HepG2 (cell line): ENCODE measurements around the gene RNU2-63P. TPM values are rescaled to one million over a fixed set of nuclear protein-coding genes. Genes with fewer than 3 reads are reported as not detected.
A peak's percentile ranks its signal among the peaks of the same experiment; 100 is the strongest.

ENCODE experiments used
- MLLT10 ChIP-seq: sonication (generic); formaldehyde crosslinking; IDR thresholded peaks from 2 replicates; pipeline ENCODE4 v1.4.0; 2020; ENCODE audit warnings: missing genetic modification reagents
- SRY ChIP-seq: sonication (generic); formaldehyde crosslinking; IDR thresholded peaks from 2 replicates; pipeline ENCODE4 v1.8.0; 2022; ENCODE audit warnings: mild to moderate bottlenecking, missing genetic modification reagents
- ZNF143 ChIP-seq: sonication (generic); formaldehyde crosslinking; IDR thresholded peaks from 2 replicates; pipeline ENCODE4 v1.4.0; 2020; ENCODE audit warnings: missing genetic modification reagents
- polyA plus RNA-seq, 8 experiments: library from polyadenylated mRNA; depleted of rRNA in 3 of 8; stranded (reverse) in 7 of 8; unstranded in 1 of 8; fragments of >200 nt; fragmentation: Illumina TruSeq in 4 of 8; extraction: Trizol in 4 of 8; gene quantifications; 2 replicates each; pipeline versions ENCODE4 v1.2.1 to v1.2.3, GENCODE V29; 2011 to 2016; ENCODE audit warnings: low read depth in 4 of 8, missing spikeins in 1 of 8, mixed read lengths in 1 of 8; ENCODE audit not compliant: insufficient read depth in 1 of 8
- total RNA-seq, 5 experiments: library from RNA; depleted of rRNA; stranded (reverse); fragments of >200 nt; fragmentation: Illumina TruSeq; extraction: Trizol; gene quantifications; 2 replicates each; pipeline ENCODE4 v1.2.3, GENCODE V29; 2016; ENCODE audit warnings: low read depth in 1 of 5
- TF ChIP-seq, protein P1 (sequence below), 2 experiments: sonication (generic) in 1 of 2; formaldehyde crosslinking in 1 of 2; IDR thresholded peaks; 2 replicates each; pipeline versions ENCODE4 v1.4.0 to v1.6.1; 2016 to 2020; ENCODE audit warnings: borderline replicate concordance in 1 of 2, low read depth in 1 of 2, mild to moderate bottlenecking in 1 of 2, missing genetic modification reagents in 1 of 2
- TF ChIP-seq, protein P2 (sequence below): sonication (generic); formaldehyde crosslinking; IDR thresholded peaks from 2 replicates; pipeline ENCODE4 v1.8.0; 2022; ENCODE audit warnings: mild to moderate bottlenecking, missing genetic modification reagents
- TF ChIP-seq, protein P3 (sequence below): sonication (generic); formaldehyde crosslinking; IDR thresholded peaks from 2 replicates; pipeline ENCODE4 v1.9.0; 2021; ENCODE audit warnings: missing genetic modification reagents, borderline replicate concordance
- TF ChIP-seq, protein P4 (sequence below): IDR thresholded peaks from 2 replicates; pipeline ENCODE4 v1.4.0; 2020; ENCODE audit warnings: mild to moderate bottlenecking, missing genetic modification reagents
- TF ChIP-seq, protein P5 (sequence below): IDR thresholded peaks from 2 replicates; pipeline ENCODE4 v1.6.1; 2016; ENCODE audit warnings: mild to moderate bottlenecking, missing biosample characterization, missing genetic modification reagents
- TF ChIP-seq, protein P6 (sequence below): sonication (generic); formaldehyde crosslinking; IDR thresholded peaks from 2 replicates; pipeline ENCODE4 v1.9.0; 2021; ENCODE audit warnings: missing genetic modification reagents, borderline replicate concordance

Gene RNU2-63P
- total and polyA plus RNA-seq, 2 of the 13 experiments (the other 11 are each of a cell fraction or from before 2014, with no cell fraction given): 6.8 TPM; not detected in 1

DNA sequence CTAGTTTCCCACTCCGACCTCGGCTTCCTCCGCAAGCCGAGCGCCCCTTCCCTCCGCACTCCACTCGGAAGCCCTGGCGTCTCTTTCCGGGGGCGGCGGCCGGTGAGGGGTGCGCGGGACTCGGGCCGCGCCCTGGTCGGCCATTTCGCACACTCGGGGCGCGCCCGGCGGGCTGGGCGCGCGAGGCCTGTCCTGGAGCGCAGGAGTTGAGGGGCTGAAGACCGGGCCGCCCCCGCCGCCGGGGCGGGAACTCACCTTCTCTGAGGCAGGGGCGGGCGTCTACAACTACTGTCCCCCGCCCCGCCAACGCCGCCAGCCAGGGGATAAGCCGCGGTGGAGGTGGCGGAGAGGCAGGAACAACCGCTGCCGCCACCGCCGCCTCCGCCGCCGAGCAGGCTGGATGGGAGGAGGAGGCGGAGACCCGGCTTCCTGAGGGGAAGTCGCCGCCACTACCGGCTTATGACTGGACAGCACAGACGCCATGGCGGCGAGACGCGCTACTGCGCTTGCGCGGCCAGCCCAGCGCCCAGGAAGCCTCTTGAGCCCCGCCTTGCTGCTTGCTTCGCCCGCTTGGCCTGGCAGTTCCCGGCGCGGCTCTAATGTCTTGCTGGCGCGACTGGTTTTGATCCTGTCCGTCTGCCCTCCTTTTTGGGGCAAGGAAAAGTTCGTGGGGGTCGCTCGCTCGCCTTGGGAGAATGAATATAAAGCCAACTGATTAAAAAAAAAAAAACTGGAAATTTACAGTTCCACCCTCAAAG, 39.2 kb upstream of the RNU2-63P start, which contains the start of gene KRCC1 (continued):
- TF ChIP-seq, protein P1, sequence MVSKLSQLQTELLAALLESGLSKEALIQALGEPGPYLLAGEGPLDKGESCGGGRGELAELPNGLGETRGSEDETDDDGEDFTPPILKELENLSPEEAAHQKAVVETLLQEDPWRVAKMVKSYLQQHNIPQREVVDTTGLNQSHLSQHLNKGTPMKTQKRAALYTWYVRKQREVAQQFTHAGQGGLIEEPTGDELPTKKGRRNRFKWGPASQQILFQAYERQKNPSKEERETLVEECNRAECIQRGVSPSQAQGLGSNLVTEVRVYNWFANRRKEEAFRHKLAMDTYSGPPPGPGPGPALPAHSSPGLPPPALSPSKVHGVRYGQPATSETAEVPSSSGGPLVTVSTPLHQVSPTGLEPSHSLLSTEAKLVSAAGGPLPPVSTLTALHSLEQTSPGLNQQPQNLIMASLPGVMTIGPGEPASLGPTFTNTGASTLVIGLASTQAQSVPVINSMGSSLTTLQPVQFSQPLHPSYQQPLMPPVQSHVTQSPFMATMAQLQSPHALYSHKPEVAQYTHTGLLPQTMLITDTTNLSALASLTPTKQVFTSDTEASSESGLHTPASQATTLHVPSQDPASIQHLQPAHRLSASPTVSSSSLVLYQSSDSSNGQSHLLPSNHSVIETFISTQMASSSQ (IDR thresholded peaks at IDR 0.05; ENCODE audit: low read depth): no peak
- TF ChIP-seq, protein P1 (CRISPR knock-in tag; IDR thresholded peaks at IDR 0.05; ENCODE audit: borderline replicate concordance): peak; percentile 43; the same call in 1 of the 2 replicates
- TF ChIP-seq MLLT10 (CRISPR knock-in tag) (0 out of 2 replicates have a peak, but pooled peaks have one; percentile 30), ZNF143 (no peak), SRY (CRISPR knock-in tag) (no peak; the same call in 1 of the 2 replicates)
- TF ChIP-seq, protein P2, sequence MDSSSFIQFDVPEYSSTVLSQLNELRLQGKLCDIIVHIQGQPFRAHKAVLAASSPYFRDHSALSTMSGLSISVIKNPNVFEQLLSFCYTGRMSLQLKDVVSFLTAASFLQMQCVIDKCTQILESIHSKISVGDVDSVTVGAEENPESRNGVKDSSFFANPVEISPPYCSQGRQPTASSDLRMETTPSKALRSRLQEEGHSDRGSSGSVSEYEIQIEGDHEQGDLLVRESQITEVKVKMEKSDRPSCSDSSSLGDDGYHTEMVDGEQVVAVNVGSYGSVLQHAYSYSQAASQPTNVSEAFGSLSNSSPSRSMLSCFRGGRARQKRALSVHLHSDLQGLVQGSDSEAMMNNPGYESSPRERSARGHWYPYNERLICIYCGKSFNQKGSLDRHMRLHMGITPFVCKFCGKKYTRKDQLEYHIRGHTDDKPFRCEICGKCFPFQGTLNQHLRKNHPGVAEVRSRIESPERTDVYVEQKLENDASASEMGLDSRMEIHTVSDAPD: no peak; the same call in 1 of the 2 replicates
- TF ChIP-seq, protein P3, sequence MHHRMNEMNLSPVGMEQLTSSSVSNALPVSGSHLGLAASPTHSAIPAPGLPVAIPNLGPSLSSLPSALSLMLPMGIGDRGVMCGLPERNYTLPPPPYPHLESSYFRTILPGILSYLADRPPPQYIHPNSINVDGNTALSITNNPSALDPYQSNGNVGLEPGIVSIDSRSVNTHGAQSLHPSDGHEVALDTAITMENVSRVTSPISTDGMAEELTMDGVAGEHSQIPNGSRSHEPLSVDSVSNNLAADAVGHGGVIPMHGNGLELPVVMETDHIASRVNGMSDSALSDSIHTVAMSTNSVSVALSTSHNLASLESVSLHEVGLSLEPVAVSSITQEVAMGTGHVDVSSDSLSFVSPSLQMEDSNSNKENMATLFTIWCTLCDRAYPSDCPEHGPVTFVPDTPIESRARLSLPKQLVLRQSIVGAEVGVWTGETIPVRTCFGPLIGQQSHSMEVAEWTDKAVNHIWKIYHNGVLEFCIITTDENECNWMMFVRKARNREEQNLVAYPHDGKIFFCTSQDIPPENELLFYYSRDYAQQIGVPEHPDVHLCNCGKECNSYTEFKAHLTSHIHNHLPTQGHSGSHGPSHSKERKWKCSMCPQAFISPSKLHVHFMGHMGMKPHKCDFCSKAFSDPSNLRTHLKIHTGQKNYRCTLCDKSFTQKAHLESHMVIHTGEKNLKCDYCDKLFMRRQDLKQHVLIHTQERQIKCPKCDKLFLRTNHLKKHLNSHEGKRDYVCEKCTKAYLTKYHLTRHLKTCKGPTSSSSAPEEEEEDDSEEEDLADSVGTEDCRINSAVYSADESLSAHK (CRISPR knock-in tag): no peak
- TF ChIP-seq, protein P4, sequence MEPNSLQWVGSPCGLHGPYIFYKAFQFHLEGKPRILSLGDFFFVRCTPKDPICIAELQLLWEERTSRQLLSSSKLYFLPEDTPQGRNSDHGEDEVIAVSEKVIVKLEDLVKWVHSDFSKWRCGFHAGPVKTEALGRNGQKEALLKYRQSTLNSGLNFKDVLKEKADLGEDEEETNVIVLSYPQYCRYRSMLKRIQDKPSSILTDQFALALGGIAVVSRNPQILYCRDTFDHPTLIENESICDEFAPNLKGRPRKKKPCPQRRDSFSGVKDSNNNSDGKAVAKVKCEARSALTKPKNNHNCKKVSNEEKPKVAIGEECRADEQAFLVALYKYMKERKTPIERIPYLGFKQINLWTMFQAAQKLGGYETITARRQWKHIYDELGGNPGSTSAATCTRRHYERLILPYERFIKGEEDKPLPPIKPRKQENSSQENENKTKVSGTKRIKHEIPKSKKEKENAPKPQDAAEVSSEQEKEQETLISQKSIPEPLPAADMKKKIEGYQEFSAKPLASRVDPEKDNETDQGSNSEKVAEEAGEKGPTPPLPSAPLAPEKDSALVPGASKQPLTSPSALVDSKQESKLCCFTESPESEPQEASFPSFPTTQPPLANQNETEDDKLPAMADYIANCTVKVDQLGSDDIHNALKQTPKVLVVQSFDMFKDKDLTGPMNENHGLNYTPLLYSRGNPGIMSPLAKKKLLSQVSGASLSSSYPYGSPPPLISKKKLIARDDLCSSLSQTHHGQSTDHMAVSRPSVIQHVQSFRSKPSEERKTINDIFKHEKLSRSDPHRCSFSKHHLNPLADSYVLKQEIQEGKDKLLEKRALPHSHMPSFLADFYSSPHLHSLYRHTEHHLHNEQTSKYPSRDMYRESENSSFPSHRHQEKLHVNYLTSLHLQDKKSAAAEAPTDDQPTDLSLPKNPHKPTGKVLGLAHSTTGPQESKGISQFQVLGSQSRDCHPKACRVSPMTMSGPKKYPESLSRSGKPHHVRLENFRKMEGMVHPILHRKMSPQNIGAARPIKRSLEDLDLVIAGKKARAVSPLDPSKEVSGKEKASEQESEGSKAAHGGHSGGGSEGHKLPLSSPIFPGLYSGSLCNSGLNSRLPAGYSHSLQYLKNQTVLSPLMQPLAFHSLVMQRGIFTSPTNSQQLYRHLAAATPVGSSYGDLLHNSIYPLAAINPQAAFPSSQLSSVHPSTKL: no peak; the same call in 1 of the 2 replicates
- TF ChIP-seq, protein P5, sequence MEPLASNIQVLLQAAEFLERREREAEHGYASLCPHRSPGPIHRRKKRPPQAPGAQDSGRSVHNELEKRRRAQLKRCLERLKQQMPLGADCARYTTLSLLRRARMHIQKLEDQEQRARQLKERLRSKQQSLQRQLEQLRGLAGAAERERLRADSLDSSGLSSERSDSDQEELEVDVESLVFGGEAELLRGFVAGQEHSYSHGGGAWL: peak; percentile 96
- TF ChIP-seq, protein P6, sequence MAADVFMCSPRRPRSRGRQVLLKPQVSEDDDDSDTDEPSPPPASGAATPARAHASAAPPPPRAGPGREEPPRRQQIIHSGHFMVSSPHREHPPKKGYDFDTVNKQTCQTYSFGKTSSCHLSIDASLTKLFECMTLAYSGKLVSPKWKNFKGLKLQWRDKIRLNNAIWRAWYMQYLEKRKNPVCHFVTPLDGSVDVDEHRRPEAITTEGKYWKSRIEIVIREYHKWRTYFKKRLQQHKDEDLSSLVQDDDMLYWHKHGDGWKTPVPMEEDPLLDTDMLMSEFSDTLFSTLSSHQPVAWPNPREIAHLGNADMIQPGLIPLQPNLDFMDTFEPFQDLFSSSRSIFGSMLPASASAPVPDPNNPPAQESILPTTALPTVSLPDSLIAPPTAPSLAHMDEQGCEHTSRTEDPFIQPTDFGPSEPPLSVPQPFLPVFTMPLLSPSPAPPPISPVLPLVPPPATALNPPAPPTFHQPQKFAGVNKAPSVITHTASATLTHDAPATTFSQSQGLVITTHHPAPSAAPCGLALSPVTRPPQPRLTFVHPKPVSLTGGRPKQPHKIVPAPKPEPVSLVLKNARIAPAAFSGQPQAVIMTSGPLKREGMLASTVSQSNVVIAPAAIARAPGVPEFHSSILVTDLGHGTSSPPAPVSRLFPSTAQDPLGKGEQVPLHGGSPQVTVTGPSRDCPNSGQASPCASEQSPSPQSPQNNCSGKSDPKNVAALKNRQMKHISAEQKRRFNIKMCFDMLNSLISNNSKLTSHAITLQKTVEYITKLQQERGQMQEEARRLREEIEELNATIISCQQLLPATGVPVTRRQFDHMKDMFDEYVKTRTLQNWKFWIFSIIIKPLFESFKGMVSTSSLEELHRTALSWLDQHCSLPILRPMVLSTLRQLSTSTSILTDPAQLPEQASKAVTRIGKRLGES: peak; percentile 63; the same call in 1 of the 2 replicates
